Measurements from ENCODE around the gene UVRAG.
"Not testable (repeated sequence)": the region's sequence is repeated elsewhere in the genome, so short reads cannot be mapped to it uniquely, and the experiment has no call there.

Gene UVRAG

GRCh38 chr11:76035020-76035419 is 220.0 kb downstream of the UVRAG start:
- DNase-seq = no peak

GRCh38 chr11:76038608-76039007 is 223.6 kb downstream of the UVRAG start:
- DNase-seq = no peak

- DNase-seq = no peak
Measured at GRCh38 chr11:76041208-76041607, 226.2 kb downstream of the UVRAG start.

GRCh38 chr11:76044750-76045320 is 229.8 kb downstream of the UVRAG start:
- no peak for DNase-seq

- DNase-seq = no peak
Measured at GRCh38 chr11:76047231-76047630, 232.2 kb downstream of the UVRAG start.

- DNase-seq = no peak
Measured at GRCh38 chr11:76047766-76048165, 232.8 kb downstream of the UVRAG start.

GRCh38 chr11:76048763-76049162 is 233.8 kb downstream of the UVRAG start:
- DNase-seq = no peak

- no peak for DNase-seq
Measured at GRCh38 chr11:76049511-76049910, 234.5 kb downstream of the UVRAG start.

- no peak for DNase-seq
Measured at GRCh38 chr11:76051937-76052336, 236.9 kb downstream of the UVRAG start.

GRCh38 chr11:76054330-76054729 is 239.3 kb downstream of the UVRAG start:
- DNase-seq = no peak

- no peak for DNase-seq
Measured at GRCh38 chr11:76056876-76057275, 241.9 kb downstream of the UVRAG start.

GRCh38 chr11:76060475-76061036 is 245.5 kb downstream of the UVRAG start:
- not testable (repeated sequence) for DNase-seq

- DNase-seq = no peak
Measured at GRCh38 chr11:76062733-76063132, 247.7 kb downstream of the UVRAG start.

- no peak for DNase-seq
Measured at GRCh38 chr11:76064192-76064591, 249.2 kb downstream of the UVRAG start.

- DNase-seq = no peak
Measured at GRCh38 chr11:76067099-76067498, 252.1 kb downstream of the UVRAG start.

- DNase-seq = no peak
Measured at GRCh38 chr11:76069001-76069400, 254.0 kb downstream of the UVRAG start.

- no peak for DNase-seq
Measured at GRCh38 chr11:76071090-76071489, 256.1 kb downstream of the UVRAG start.

- DNase-seq = no peak
Measured at GRCh38 chr11:76073724-76074123, 258.7 kb downstream of the UVRAG start.

GRCh38 chr11:76074148-76075095 is 259.4 kb downstream of the UVRAG start:
- no peak for DNase-seq

- DNase-seq = no peak
Measured at GRCh38 chr11:76075716-76076115, 260.7 kb downstream of the UVRAG start.

GRCh38 chr11:76076253-76076652 is 261.2 kb downstream of the UVRAG start:
- not testable (repeated sequence) for DNase-seq

- DNase-seq = no peak
Measured at GRCh38 chr11:76076749-76077148, 261.7 kb downstream of the UVRAG start.

GRCh38 chr11:76077575-76078150 is 262.7 kb downstream of the UVRAG start:
- DNase-seq = no peak

- DNase-seq = not testable (repeated sequence)
Measured at GRCh38 chr11:76081084-76081483, 266.1 kb downstream of the UVRAG start.
